ENCODE results near the gene CYP2E1. TPM values are rescaled to one million over a fixed set of nuclear protein-coding genes. Genes with fewer than 3 reads are reported as not detected.

CYP2E1 gene
- total RNA-seq, 1 experiment from 2014 or later: 0.13 TPM

DNA sequence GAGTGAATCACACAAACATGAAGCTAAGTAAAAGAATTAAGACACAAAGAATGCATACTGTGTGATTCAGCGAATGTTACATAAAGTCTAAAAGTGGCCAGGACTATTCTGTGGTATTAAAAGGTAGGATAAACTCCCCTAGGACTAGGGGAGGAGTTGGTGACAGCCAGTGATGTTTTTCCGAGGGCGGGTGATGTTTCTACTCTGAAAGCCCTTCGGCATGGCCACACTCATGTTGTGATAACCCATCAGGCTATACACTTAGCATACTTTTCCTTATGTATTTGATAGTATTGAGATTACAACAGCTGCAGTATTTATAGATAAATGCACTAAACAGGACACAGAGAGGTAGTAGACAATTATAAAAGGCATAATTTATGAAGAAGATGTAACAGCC is 15.8 kb upstream of the CYP2E1 start:
- Histone ChIP-seq H3K79me1 (ENCODE audit: insufficient read depth, low read depth, low read length, poor library complexity, severe bottlenecking) (no peaks in the 10 kb centered on the region), H2AK5ac (ENCODE audit: insufficient read length, low read length) (no peak overlapping the region), H3K4me1 (ENCODE audit: insufficient read depth, low read length) (no peaks in the 10 kb centered on the region), H4K5ac (ENCODE audit: insufficient read length, low read depth, low read length) (no peak overlapping the region), H2BK120ac (ENCODE audit: low read depth, low read length, poor library complexity, severe bottlenecking) (no peak overlapping the region), H4K20me1 (ENCODE audit: control insufficient read depth, insufficient read depth, insufficient read length) (no peaks in the 10 kb centered on the region), H3K18ac (ENCODE audit: insufficient read length, low read depth, low read length) (no peak overlapping the region), H3K79me2 (ENCODE audit: insufficient read depth, low read length) (no peaks in the 10 kb centered on the region), H3K9ac (ENCODE audit: extremely low read depth, insufficient read length, low read length) (no peak overlapping the region), H3K27me3 (ENCODE audit: insufficient read depth, low read length) (no peaks in the 10 kb centered on the region), H2BK20ac (ENCODE audit: low read depth, low read length, poor library complexity, severe bottlenecking) (no peak overlapping the region), H3K23me2 (ENCODE audit: insufficient read length, low read depth, low read length, poor library complexity, severe bottlenecking) (no peaks in the 10 kb centered on the region), H3K56ac (ENCODE audit: insufficient read length, low read depth, low read length) (no peak overlapping the region), H4K8ac (replicated peaks; ENCODE audit: insufficient read length, low read depth, low read length) (no peak overlapping the region), H3T11ph (ENCODE audit: low read length) (no peak overlapping the region), H3K9me3 (ENCODE audit: control insufficient read depth, low read depth, low read length) (peaks cover 74% of the 10 kb centered on the region), H4K91ac (ENCODE audit: insufficient read length, low read depth, low read length) (no peak overlapping the region), H3K4me2 (ENCODE audit: insufficient read depth, insufficient read length, low read length) (no peak overlapping the region), H2BK15ac (ENCODE audit: low read depth, low read length) (no peak overlapping the region), H3K4ac (ENCODE audit: low read depth, low read length) (no peak overlapping the region), H2BK12ac (ENCODE audit: insufficient read length, low read depth, low read length) (no peak overlapping the region), H3K27ac (ENCODE audit: insufficient read length, low read depth, low read length) (no peak overlapping the region), H2AFZ (ENCODE audit: low read length) (no peak overlapping the region), H3K14ac (ENCODE audit: insufficient read depth, low read length) (no peak overlapping the region), H3K23ac (ENCODE audit: insufficient read length, low read depth, low read length) (no peak overlapping the region), H2BK5ac (ENCODE audit: insufficient read length, low read length) (no peak overlapping the region)
- peaks cover 3% of the 10 kb centered on the region for H3K27me3 Mint-ChIP-seq (ENCODE audit: low read depth)
- WGBS (ENCODE audit: extremely low coverage, insufficient read length, low lambda C conversion rate): no CpG with 5 or more reads among the region's 4 CpGs
- TF ChIP-seq, protein P1, sequence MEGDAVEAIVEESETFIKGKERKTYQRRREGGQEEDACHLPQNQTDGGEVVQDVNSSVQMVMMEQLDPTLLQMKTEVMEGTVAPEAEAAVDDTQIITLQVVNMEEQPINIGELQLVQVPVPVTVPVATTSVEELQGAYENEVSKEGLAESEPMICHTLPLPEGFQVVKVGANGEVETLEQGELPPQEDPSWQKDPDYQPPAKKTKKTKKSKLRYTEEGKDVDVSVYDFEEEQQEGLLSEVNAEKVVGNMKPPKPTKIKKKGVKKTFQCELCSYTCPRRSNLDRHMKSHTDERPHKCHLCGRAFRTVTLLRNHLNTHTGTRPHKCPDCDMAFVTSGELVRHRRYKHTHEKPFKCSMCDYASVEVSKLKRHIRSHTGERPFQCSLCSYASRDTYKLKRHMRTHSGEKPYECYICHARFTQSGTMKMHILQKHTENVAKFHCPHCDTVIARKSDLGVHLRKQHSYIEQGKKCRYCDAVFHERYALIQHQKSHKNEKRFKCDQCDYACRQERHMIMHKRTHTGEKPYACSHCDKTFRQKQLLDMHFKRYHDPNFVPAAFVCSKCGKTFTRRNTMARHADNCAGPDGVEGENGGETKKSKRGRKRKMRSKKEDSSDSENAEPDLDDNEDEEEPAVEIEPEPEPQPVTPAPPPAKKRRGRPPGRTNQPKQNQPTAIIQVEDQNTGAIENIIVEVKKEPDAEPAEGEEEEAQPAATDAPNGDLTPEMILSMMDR (conservative IDR thresholded peaks at IDR 0.05): no peak
- DNase-seq: no peak
- no peak overlapping the region for H3K27ac Mint-ChIP-seq
- no peak overlapping the region for H3K4me3 Mint-ChIP-seq
- H3K36me3 Mint-ChIP-seq (ENCODE audit: insufficient read depth in 1 of 3, low read depth in 3 of 3): peaks cover 0 to 23% (median 2%) of the 10 kb centered on the region in 3 experiments; a peak in 3 of 7 replicates
- no peaks in the 10 kb centered on the region for H3K4me1 Mint-ChIP-seq
- peaks cover 82 to 84% of the 10 kb centered on the region in 2 experiments for H3K9me3 Mint-ChIP-seq
